GM23338 (cell line): ENCODE data around the gene RSRC1.

Experiments
- CREB1 ChIP-seq: fragments of 250-450 bp; sonication (Bioruptor Pico); IDR thresholded peaks from 2 replicates; pipeline ENCODE4 v1.5.0; 2020; ENCODE audit warnings: low read depth, mild to moderate bottlenecking, moderate library complexity
- CTCF ChIP-seq, 2 experiments: fragments of 200-600 bp in 1 of 2; sonication (generic) in 1 of 2; conservative IDR thresholded peaks; 2 replicates each; pipeline versions ENCODE4 v1.5.1 to v1.6.1; 2016 to 2017; ENCODE audit warnings: antibody characterized with exemption in 2 of 2, low read depth in 2 of 2, mild to moderate bottlenecking in 2 of 2, moderate library complexity in 1 of 2
- EZH2 ChIP-seq: fragments of 200-600 bp; sonication (generic); IDR thresholded peaks from one replicate; pipeline ENCODE4 v1.8.0; 2017; ENCODE audit warnings: antibody characterized with exemption, mild to moderate bottlenecking, low read depth; ENCODE audit not compliant: unreplicated experiment
- POLR2AphosphoS5 ChIP-seq: IDR thresholded peaks from 2 replicates; pipeline ENCODE4 v1.6.1; 2016; ENCODE audit warnings: antibody characterized with exemption, low read depth
- REST ChIP-seq: IDR thresholded peaks from one replicate; pipeline ENCODE4 v1.6.1; 2018; ENCODE audit warnings: antibody characterized with exemption; ENCODE audit not compliant: unreplicated experiment
- STAT1 ChIP-seq: IDR thresholded peaks from one replicate; pipeline ENCODE4 v1.6.1; 2016; ENCODE audit warnings: antibody characterized with exemption; ENCODE audit not compliant: unreplicated experiment

GRCh38 chr3:158531334-158531733 lies 421.4 kb downstream of the RSRC1 start:
- TF ChIP-seq CTCF (conservative IDR thresholded peaks at IDR 0.05; ENCODE audit: low read depth in 2 of 2), result no peak
- no peak for TF ChIP-seq REST
- no peak for TF ChIP-seq EZH2
- TF ChIP-seq STAT1, result no peak
- no peak for TF ChIP-seq CREB1 (CRISPR knock-in tag)
- TF ChIP-seq POLR2AphosphoS5, result no peak
